Naive thymus-derived CD4-positive, alpha-beta T cell (primary cell): ENCODE data around the gene SORCS2. TPM values are rescaled to one million over a fixed set of nuclear protein-coding genes. Genes with fewer than 3 reads are reported as not detected.

Source experiments
- ATAC-seq: fragments of 150-1000 bp; cut with Tn5 transposase; 2 replicates; pipeline ENCODE4 v1.10.0; 2021; ENCODE audit warnings: mild to moderate bottlenecking, moderate library complexity
- CTCF ChIA-PET: fragments of 350-600 bp; sonication (Branson Sonifier 250); formaldehyde crosslinking; loops from one replicate; lab custom pipeline; 2021; ENCODE audit warnings: antibody characterized with exemption; lab: Charles Lee
- POLR2A ChIA-PET: fragments of 350-600 bp; sonication (Branson Sonifier 250); formaldehyde crosslinking; loops from one replicate; lab custom pipeline; 2021; ENCODE audit warnings: antibody characterized with exemption, inconsistent platforms; lab: Charles Lee
- DNase-seq, 9 donors: peaks; one replicate each; pipeline versions ENCODE4 v3.0.0 to v3.0.0-alpha.2; 2020 to 2022; ENCODE audit warnings: mixed read lengths in 1 of 9
- H3K27ac ChIP-seq: one replicate; pipeline ENCODE4 v1.7.0; 2013; ENCODE audit warnings: mild to moderate bottlenecking, low read depth, low read length, moderate library complexity
- H3K27me3 ChIP-seq, 2 donors: one replicate each; pipeline ENCODE4 v1.7.0; 2013; ENCODE audit warnings: low read length in 2 of 2, mild to moderate bottlenecking in 2 of 2, moderate library complexity in 2 of 2; ENCODE audit not compliant: control insufficient read depth in 2 of 2, insufficient read depth in 2 of 2
- H3K36me3 ChIP-seq, 3 experiments: 1 replicate in 2 of 3; 2 replicates in 1 of 3; pipeline ENCODE4 v1.7.0; 2013; ENCODE audit warnings: low read length in 3 of 3, mild to moderate bottlenecking in 3 of 3, moderate library complexity in 1 of 3; ENCODE audit not compliant: insufficient read depth in 3 of 3, control insufficient read depth in 2 of 3
- H3K4me1 ChIP-seq, 2 donors: one replicate each; pipeline ENCODE4 v1.7.0; 2013; ENCODE audit warnings: low read length in 2 of 2, mild to moderate bottlenecking in 2 of 2, moderate library complexity in 1 of 2; ENCODE audit not compliant: control insufficient read depth in 2 of 2, insufficient read depth in 2 of 2
- H3K4me3 ChIP-seq: 2 replicates; pipeline ENCODE4 v1.7.0; 2013; ENCODE audit warnings: mild to moderate bottlenecking, low read length
- H3K9me3 ChIP-seq, 3 experiments: 1 replicate in 2 of 3; 2 replicates in 1 of 3; pipeline ENCODE4 v1.7.0; 2013; ENCODE audit warnings: low read length in 3 of 3; ENCODE audit not compliant: control insufficient read depth in 2 of 3
- H3K27ac Mint-ChIP-seq, 9 donors: one replicate each; pipeline ENCODE4 v1.8.0; 2020 to 2022; ENCODE audit warnings: mixed read lengths in 9 of 9, mild to moderate bottlenecking in 8 of 9, moderate library complexity in 5 of 9, inconsistent platforms in 2 of 9
- H3K27me3 Mint-ChIP-seq, 5 donors: one replicate each; pipeline ENCODE4 v1.8.0; 2021 to 2022; ENCODE audit warnings: mixed read lengths in 5 of 5, mild to moderate bottlenecking in 1 of 5
- H3K36me3 Mint-ChIP-seq, 5 donors: one replicate each; pipeline ENCODE4 v1.8.0; 2020 to 2022; ENCODE audit warnings: mixed read lengths in 5 of 5, mild to moderate bottlenecking in 3 of 5, inconsistent platforms in 1 of 5
- H3K4me1 Mint-ChIP-seq, 7 donors: one replicate each; pipeline ENCODE4 v1.8.0; 2020 to 2022; ENCODE audit warnings: mixed read lengths in 7 of 7, mild to moderate bottlenecking in 3 of 7, inconsistent platforms in 1 of 7
- H3K4me3 Mint-ChIP-seq, 10 donors: one replicate each; pipeline ENCODE4 v1.8.0; 2020 to 2022; ENCODE audit warnings: mild to moderate bottlenecking in 10 of 10, mixed read lengths in 10 of 10, moderate library complexity in 6 of 10, inconsistent platforms in 2 of 10
- H3K9me3 Mint-ChIP-seq, 11 donors: one replicate each; pipeline ENCODE4 v1.8.0; 2020 to 2022; ENCODE audit warnings: mixed read lengths in 11 of 11, mild to moderate bottlenecking in 4 of 11, inconsistent platforms in 1 of 11, moderate library complexity in 1 of 11
- intact Hi-C, 2 donors: fragments of 100-400 bp; cut with micrococcal nuclease; formaldehyde crosslinking; loops; one replicate each; pipeline ENCODE4 v1.15.1; 2023
- polyA plus RNA-seq, 2 donors: library from polyadenylated mRNA; unstranded; fragments of 300-500 nt; fragmentation: Illumina TruSeq; gene quantifications; one replicate each; pipeline ENCODE4 v1.2.3, GENCODE V29; 2021
- total RNA-seq, 6 experiments: library from RNA in 5 of 6; stranded (reverse) in 5 of 6; gene quantifications; 1 replicate in 5 of 6; 2 replicates in 1 of 6; pipeline ENCODE4 v1.2.3 and lab custom pipeline; 2021 to 2026

Gene SORCS2
- total and polyA plus RNA-seq, 7 experiments from 2014 or later = 0.10 TPM; not detected in 6

DNA sequence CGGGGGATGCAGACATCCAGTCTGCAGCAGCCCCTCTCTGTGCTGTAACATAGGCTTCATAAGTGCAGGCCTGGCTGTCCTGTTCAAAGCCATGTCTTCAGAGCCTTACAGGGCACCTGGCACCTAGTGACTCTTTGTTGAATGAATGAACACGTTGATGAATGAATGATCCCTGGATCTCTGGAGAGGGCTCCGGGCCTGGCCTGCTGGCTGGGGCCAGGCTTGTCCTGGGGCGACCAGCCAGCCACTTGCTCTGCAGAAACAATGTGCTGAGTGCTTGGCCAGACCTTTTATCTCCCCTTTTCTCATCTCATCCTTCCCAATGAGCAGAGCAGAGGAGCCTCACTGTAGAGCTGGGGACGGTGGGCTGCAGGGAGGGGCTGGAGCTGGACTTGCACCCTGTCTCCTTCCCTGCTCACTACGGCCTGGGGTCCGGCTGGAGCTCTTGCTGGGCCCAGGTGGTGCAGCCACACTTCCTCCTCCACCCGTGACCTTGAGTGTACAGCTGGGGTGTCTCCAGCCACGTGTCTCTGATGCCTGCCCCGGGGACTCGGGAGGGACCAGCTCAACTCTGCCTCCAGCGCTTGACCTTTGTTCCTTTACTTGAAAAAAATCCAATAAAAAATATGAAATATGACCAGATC is 164.5 kb downstream of the SORCS2 start:
- CTCF ChIA-PET = no interaction called here
- intact Hi-C loops = no loop called here
- Histone ChIP-seq H3K27me3 (no peaks in the 10 kb centered on the region), H3K4me1 (no peaks in the 10 kb centered on the region), H3K4me3 (no peak overlapping the region), H3K27ac (no peak overlapping the region), H3K36me3 (no peaks in the 10 kb centered on the region), H3K9me3 (no peaks in the 10 kb centered on the region)
- H3K27ac Mint-ChIP-seq = no peak overlapping the region
- H3K27me3 Mint-ChIP-seq = peaks cover 0 to 22% (median 8%) of the 10 kb centered on the region in 5 donors
- H3K4me3 Mint-ChIP-seq = no peak overlapping the region
- ATAC-seq (no peak), DNase-seq (no peak)
- peaks cover 0 to 2% (median 0%) of the 10 kb centered on the region in 11 donors for H3K9me3 Mint-ChIP-seq
- no peaks in the 10 kb centered on the region for H3K36me3 Mint-ChIP-seq
- POLR2A ChIA-PET = no interaction called here
- H3K4me1 Mint-ChIP-seq = no peaks in the 10 kb centered on the region

- H3K4me1 ChIP-seq = no peaks in the 10 kb centered on the region
- no peaks in the 10 kb centered on the region for H3K4me1 Mint-ChIP-seq
- H3K36me3 ChIP-seq = no peaks in the 10 kb centered on the region
- intact Hi-C loops = no loop called here
- H3K4me3 Mint-ChIP-seq = no peak overlapping the region
- H3K9me3 ChIP-seq = no peaks in the 10 kb centered on the region
- H3K27ac Mint-ChIP-seq = no peak overlapping the region
- DNase-seq = no peak
- no peak overlapping the region for H3K27ac ChIP-seq
- CTCF ChIA-PET = no interaction called here
- peaks cover 0 to 17% (median 3%) of the 10 kb centered on the region in 5 donors for H3K27me3 Mint-ChIP-seq
- no peak overlapping the region for H3K4me3 ChIP-seq
- POLR2A ChIA-PET = no interaction called here
- ATAC-seq = no peak
- peaks cover 0 to 2% (median 0%) of the 10 kb centered on the region in 11 donors for H3K9me3 Mint-ChIP-seq
- H3K36me3 Mint-ChIP-seq = no peaks in the 10 kb centered on the region
- no peaks in the 10 kb centered on the region for H3K27me3 ChIP-seq
Measured at GRCh38 chr4:7357323-7357722, 165.0 kb downstream of the SORCS2 start.

DNA sequence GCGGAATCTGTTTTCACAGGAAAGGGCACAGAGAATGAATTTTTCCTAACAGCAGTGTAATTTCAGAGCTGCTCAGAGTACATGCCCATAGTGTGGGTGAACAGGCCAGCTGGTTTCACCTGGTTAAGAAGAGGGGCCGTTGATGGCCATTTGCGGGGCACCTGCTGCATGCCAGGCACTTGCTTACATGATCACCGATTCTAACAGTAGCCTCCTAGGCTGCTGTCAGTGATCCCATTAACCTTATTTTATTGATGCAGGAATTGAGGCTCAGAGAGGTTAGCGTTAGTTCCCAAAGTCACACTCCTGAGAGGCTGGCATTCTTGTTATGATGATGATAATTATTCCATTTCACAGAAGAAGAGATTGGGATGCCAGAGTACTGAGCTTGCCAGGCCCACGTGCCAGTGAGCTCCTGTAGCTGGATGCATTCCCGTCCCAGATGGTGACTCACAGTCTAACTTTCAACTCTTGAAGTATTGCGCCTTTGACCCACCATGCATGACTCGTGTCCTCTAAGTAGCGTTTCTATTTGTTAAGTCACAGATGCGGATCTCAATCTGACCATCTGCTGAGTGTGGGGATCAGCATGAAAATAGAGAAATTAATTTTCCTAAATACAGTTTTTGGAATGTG is 165.9 kb downstream of the SORCS2 start:
- Histone ChIP-seq H3K4me1 (no peaks in the 10 kb centered on the region), H3K27ac (no peak overlapping the region), H3K27me3 (no peaks in the 10 kb centered on the region), H3K9me3 (no peaks in the 10 kb centered on the region), H3K36me3 (no peaks in the 10 kb centered on the region), H3K4me3 (no peak overlapping the region)
- no peaks in the 10 kb centered on the region for H3K4me1 Mint-ChIP-seq
- intact Hi-C loops = no loop called here
- no peak overlapping the region for H3K27ac Mint-ChIP-seq
- no peak overlapping the region for H3K4me3 Mint-ChIP-seq
- H3K27me3 Mint-ChIP-seq = peaks cover 0 to 8% (median 0%) of the 10 kb centered on the region in 5 donors
- DNase-seq (no peak), ATAC-seq (no peak)
- no peaks in the 10 kb centered on the region for H3K36me3 Mint-ChIP-seq
- ChIA-PET CTCF (no interaction called here), POLR2A (no interaction called here)
- H3K9me3 Mint-ChIP-seq = peaks cover 0 to 2% (median 0%) of the 10 kb centered on the region in 11 donors

DNA sequence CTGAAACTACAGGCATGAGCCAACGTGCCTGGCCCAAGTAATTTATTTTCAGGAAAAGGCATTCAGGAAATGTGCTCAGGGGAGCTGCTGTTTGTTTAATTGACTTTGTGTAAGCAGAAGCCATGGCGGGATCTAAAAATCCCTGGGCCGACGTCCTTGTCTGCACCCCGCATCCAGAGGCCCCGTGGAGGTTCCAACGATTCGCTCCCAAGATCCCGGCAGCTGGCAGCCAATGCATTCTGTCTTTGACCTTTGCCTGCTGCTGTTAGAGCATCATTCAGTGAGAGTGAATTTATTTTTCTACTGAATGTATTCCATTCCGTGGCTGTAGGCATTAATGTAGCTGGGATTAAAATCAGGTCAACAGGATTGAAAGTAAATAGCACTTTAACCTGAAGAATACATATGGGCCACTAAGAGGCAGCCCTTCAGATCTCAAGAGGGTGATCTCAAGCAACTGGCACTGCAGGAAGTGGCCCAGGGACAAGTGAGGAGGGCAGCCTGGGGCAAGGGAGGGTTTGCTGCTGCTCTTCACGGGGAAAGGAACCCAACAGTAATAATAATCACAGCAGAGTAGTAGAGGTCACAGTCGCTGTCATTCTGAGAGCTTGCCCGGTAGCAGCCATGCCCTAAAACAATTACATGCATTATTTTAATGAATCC is 167.2 kb downstream of the SORCS2 start:
- CTCF ChIA-PET = no interaction called here
- POLR2A ChIA-PET = no interaction called here
- no peaks in the 10 kb centered on the region for H3K4me1 Mint-ChIP-seq
- no peaks in the 10 kb centered on the region for H3K36me3 Mint-ChIP-seq
- ATAC-seq (no peak), DNase-seq (no peak)
- H3K27ac Mint-ChIP-seq = no peak overlapping the region
- no peak overlapping the region for H3K4me3 Mint-ChIP-seq
- Histone ChIP-seq H3K4me3 (no peak overlapping the region), H3K27ac (no peak overlapping the region), H3K4me1 (no peaks in the 10 kb centered on the region), H3K36me3 (no peaks in the 10 kb centered on the region), H3K27me3 (no peaks in the 10 kb centered on the region), H3K9me3 (no peaks in the 10 kb centered on the region)
- H3K9me3 Mint-ChIP-seq = peaks cover 0 to 3% (median 0%) of the 10 kb centered on the region in 11 donors
- intact Hi-C loops = no loop called here
- peaks cover 0 to 8% (median 0%) of the 10 kb centered on the region in 5 donors for H3K27me3 Mint-ChIP-seq

- CTCF ChIA-PET = no interaction called here
- no peak for DNase-seq
- no peaks in the 10 kb centered on the region for H3K36me3 ChIP-seq
- H3K4me3 ChIP-seq = no peak overlapping the region
- ATAC-seq = no peak
- H3K27ac Mint-ChIP-seq = no peak overlapping the region
- H3K4me1 ChIP-seq = no peaks in the 10 kb centered on the region
- H3K36me3 Mint-ChIP-seq = no peaks in the 10 kb centered on the region
- no peaks in the 10 kb centered on the region for H3K9me3 ChIP-seq
- peaks cover 0 to 3% (median 0%) of the 10 kb centered on the region in 11 donors for H3K9me3 Mint-ChIP-seq
- intact Hi-C loops = no loop called here
- H3K4me1 Mint-ChIP-seq = no peaks in the 10 kb centered on the region
- H3K27me3 Mint-ChIP-seq = peaks cover 0 to 8% (median 0%) of the 10 kb centered on the region in 5 donors
- H3K27me3 ChIP-seq = no peaks in the 10 kb centered on the region
- no peak overlapping the region for H3K27ac ChIP-seq
- H3K4me3 Mint-ChIP-seq = no peak overlapping the region
- POLR2A ChIA-PET = no interaction called here
Measured at GRCh38 chr4:7360806-7361205, 168.5 kb downstream of the SORCS2 start.

DNA sequence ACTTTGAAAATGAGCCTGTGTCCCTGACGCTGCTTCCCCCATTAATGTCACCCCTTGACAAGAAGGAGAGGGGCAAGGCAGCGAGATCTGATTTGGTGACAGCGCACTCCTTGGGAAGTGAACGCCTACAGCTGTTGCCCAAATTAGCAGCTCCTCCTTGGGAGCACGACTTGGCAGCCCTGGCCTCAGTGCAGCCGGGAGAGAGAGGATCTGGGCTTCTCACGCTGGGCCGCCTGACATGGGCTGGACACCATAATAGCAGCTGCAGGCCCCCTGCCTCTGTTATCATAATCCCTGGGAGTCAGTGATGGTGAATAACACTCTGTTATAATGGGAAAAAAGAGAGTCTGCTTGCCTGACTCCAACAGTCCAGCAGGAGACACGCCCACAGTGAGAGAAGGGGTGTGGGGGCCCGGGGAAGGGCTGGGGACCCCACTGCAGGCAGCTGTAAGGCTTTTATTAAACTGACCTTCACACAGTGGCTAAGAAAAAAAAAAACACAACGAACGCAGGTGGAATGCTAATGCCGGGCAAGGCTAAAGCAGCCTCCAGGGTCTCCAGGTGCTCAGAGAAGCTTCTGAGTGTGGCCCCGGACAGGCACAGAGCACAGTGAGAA is 169.1 kb downstream of the SORCS2 start:
- no peak overlapping the region for H3K4me3 Mint-ChIP-seq
- peaks cover 0 to under 1% (median 0%) of the 10 kb centered on the region in 7 donors for H3K4me1 Mint-ChIP-seq

More for the DNA sequence above, 169.1 kb downstream of the SORCS2 start:
- Histone ChIP-seq H3K9me3 (no peaks in the 10 kb centered on the region), H3K27me3 (no peaks in the 10 kb centered on the region), H3K4me3 (no peak overlapping the region), H3K36me3 (no peaks in the 10 kb centered on the region), H3K27ac (no peak overlapping the region), H3K4me1 (no peaks in the 10 kb centered on the region)
- POLR2A ChIA-PET = no interaction called here
- ATAC-seq (no peak), DNase-seq (no peak)
- Mint-ChIP-seq H3K36me3 (no peaks in the 10 kb centered on the region), H3K9me3 (peaks cover 0 to 3% (median 0%) of the 10 kb centered on the region in 11 donors), H3K27me3 (peaks cover 0 to 11% (median under 1%) of the 10 kb centered on the region in 5 donors), H3K27ac (no peak overlapping the region)
- CTCF ChIA-PET = interaction anchor here (0.6 kb wide), 1 partner anchor 363 kb away, joined by 4 read pairs; no protein-coding TSS in a partner anchor
- intact Hi-C loops = no loop called here
